Activated naive CD4-positive, alpha-beta T cell treated with anti-CD3 and anti-CD28 coated beads, Interleukin-2, amount 10 ng/mL, durations not matched to agents 7 days and 5 days (primary cell): ENCODE results near the gene SH3PXD2A.

Experiments
- CTCF ChIA-PET: fragments of 350-600 bp; sonication (Branson Sonifier 250); formaldehyde crosslinking; loops from one replicate; lab custom pipeline; 2021; ENCODE audit warnings: antibody characterized with exemption; lab: Charles Lee
- DNase-seq: peaks from one replicate; pipeline ENCODE4 v3.0.0-alpha.2; 2020
- H3K27ac Mint-ChIP-seq: one replicate; pipeline ENCODE4 v1.8.0; 2021; ENCODE audit warnings: mild to moderate bottlenecking, moderate library complexity, mixed read lengths
- H3K27me3 Mint-ChIP-seq: one replicate; pipeline ENCODE4 v1.8.0; 2021; ENCODE audit warnings: mild to moderate bottlenecking, mixed read lengths
- H3K36me3 Mint-ChIP-seq: one replicate; pipeline ENCODE4 v1.8.0; 2021; ENCODE audit warnings: mixed read lengths
- H3K4me1 Mint-ChIP-seq: one replicate; pipeline ENCODE4 v1.8.0; 2021; ENCODE audit warnings: mixed read lengths
- H3K4me3 Mint-ChIP-seq: one replicate; pipeline ENCODE4 v1.8.0; 2021; ENCODE audit warnings: mild to moderate bottlenecking, moderate library complexity, mixed read lengths
- H3K9me3 Mint-ChIP-seq: one replicate; pipeline ENCODE4 v1.8.0; 2021; ENCODE audit warnings: mixed read lengths

Gene SH3PXD2A

DNA sequence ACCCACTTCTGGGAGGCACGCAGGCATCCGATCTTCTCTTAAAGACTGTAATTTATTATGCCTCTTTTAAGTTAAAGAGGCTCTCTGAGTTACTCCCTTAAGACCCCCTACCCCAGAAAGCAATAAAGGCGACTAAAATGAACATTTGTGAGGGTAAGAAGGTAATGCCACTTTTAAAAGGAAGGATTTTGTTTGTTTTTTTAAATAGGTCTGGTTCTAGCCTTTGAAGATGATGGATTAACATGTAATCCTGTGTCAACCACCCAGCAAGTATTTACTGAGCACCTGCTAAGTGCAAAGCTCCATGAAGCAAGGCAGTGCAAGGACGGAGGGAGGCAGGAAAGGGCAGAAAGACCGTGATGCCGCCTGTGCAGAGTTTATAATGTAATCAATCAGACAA is 26.1 kb downstream of the SH3PXD2A start:
- Mint-ChIP-seq H3K9me3 (no peaks in the 10 kb centered on the region), H3K36me3 (no peaks in the 10 kb centered on the region), H3K27ac (no peak overlapping the region), H3K4me3 (no peak overlapping the region), H3K4me1 (peaks cover 6% of the 10 kb centered on the region), H3K27me3 (peaks cover 28% of the 10 kb centered on the region)
- CTCF ChIA-PET, result no interaction called here
- no peak for DNase-seq

DNA sequence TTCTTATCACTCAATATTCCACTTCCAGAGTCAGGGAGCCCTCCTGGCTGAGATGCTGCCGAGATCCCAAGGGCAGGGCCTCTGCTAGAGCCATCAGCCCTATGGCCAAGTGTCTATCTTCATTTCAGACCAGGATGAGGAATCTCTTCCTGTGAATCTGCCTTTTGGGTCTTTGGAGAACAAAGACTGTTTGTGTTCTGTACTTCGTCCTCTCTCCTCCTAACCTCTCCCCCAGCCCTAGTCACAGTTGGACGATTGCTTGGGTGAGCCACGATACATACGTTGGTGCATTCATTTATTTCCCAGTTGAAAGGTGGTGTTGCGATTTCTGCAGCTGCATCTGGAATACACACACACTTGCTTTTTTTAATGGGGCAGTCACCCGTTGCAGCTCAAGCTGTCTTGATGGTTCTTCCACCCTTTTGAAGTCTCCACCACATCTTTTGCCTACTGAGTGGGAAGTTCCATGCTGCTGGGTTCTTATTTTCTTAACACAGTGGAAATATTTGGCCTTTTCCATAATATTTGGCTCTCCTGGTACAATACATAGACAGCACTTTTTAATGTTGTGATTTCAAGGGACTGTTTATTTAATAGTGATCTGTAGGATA is 26.7 kb downstream of the SH3PXD2A start:
- peaks cover 30% of the 10 kb centered on the region for H3K27me3 Mint-ChIP-seq
- CTCF ChIA-PET, result interaction anchor here (1.0 kb wide), 1 partner anchor 30 kb away, joined by 3 read pairs; no protein-coding TSS in a partner anchor
- no peak overlapping the region for H3K4me3 Mint-ChIP-seq
- DNase-seq, result no peak
- H3K4me1 Mint-ChIP-seq, result peaks cover 7% of the 10 kb centered on the region
- H3K36me3 Mint-ChIP-seq, result no peaks in the 10 kb centered on the region
- no peaks in the 10 kb centered on the region for H3K9me3 Mint-ChIP-seq
- H3K27ac Mint-ChIP-seq, result no peak overlapping the region

DNA sequence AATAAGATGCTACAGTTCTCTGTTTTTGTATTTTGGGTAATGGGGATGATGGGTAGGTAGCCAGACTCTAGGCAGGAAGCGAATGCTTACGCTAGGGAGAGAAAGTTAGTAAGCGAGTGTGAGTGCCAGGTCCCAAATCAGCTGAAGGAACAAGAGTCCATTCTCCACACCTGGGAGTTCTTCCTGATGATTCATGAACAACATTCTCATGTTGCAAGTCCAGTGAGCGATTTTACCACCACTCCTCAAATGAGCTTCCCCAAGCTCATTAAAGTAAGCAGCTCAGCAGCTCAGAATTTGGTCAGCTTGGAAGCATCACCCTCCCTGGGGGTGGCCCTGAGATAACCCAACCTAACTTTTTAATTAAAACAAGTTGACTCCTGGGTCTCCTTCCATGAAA is 27.3 kb downstream of the SH3PXD2A start:
- Mint-ChIP-seq H3K27me3 (peaks cover 34% of the 10 kb centered on the region), H3K27ac (no peak overlapping the region), H3K4me1 (peaks cover 7% of the 10 kb centered on the region), H3K9me3 (no peaks in the 10 kb centered on the region), H3K36me3 (no peaks in the 10 kb centered on the region), H3K4me3 (no peak overlapping the region)
- DNase-seq, result no peak
- CTCF ChIA-PET, result interaction anchor here (0.8 to 2.6 kb wide), 3 partner anchors 27 to 115 kb away, joined by 3 to 9 read pairs (median 3); partner anchors contain the start of gene SH3PXD2A

DNA sequence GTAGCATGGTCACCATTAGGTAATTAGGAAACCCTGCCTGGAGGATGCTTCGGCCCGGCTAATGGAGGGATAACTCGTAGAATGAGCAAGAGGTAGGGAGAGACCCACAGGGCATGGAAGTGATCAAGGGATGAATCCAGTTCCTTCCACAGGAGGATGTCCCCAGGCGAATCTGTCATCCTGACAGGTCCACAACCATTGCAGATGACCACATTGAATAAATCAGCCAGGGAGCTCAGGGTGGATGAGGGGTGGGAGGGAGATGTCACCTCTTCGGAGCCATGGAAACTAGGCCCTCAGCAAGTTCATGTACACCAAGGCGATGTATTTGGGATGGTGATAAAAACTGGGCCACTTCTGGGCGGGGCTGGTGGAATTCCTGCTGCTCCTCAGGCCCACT is 28.5 kb downstream of the SH3PXD2A start:
- DNase-seq, result no peak
- Mint-ChIP-seq H3K36me3 (no peaks in the 10 kb centered on the region), H3K4me1 (peaks cover 7% of the 10 kb centered on the region), H3K4me3 (no peak overlapping the region), H3K9me3 (no peaks in the 10 kb centered on the region), H3K27me3 (peaks cover 43% of the 10 kb centered on the region), H3K27ac (no peak overlapping the region)
- CTCF ChIA-PET, result interaction anchor here (2.6 kb wide), 1 partner anchor 28 kb away, joined by 9 read pairs; the partner anchor contains the start of gene SH3PXD2A

DNA sequence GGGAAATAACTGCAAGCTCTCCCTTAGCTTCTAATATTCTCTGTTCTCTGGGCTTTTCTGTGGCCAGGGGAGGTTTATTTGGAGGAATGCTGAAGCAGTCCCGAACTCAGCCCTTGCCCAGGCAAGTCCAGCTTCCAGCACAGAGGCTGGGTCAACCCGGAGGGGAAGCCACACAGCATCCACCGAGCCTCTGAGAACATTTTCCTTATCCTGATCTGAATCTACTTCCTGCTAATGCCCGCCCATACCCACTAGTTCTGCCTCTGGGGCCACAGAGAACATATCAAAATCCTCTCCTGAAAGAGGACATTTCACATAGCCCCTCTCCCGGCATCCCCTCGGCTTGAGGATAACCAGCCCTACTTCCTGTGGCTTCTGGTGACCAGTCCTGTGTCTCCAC is 31.1 kb downstream of the SH3PXD2A start:
- H3K27me3 Mint-ChIP-seq, result peaks cover 60% of the 10 kb centered on the region
- DNase-seq, result no peak
- CTCF ChIA-PET, result no interaction called here
- no peaks in the 10 kb centered on the region for H3K36me3 Mint-ChIP-seq
- peaks cover 7% of the 10 kb centered on the region for H3K4me1 Mint-ChIP-seq
- no peak overlapping the region for H3K27ac Mint-ChIP-seq
- H3K9me3 Mint-ChIP-seq, result no peaks in the 10 kb centered on the region
- H3K4me3 Mint-ChIP-seq, result no peak overlapping the region

DNA sequence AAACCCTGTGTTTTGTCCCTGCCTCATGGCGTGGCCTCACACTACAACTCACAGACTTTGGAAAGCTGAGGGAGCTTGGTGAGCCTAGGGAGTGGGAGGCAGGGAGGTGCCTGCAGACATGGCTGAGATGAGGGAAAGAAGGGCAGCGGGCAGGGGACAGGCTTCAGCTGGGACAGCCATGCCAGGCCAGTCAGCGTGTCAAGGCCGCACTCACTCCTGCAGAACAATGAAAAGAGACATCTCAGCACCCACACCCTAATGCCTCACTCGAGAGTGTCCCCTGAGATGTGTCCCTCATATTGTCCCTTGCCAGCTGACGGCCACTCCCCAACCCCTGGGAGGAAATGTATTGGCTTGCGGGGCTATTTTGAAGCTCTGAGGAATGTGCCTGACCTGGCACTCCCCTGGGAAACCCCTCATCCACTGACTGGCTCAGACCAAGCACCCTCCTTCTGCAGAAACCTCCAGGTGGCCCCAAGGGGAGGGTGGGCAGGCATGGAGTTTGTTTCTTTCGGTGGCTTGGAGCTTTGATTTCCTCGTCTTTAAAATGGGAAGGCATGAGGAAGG is 31.6 kb downstream of the SH3PXD2A start:
- Mint-ChIP-seq H3K27me3 (peaks cover 62% of the 10 kb centered on the region), H3K36me3 (no peaks in the 10 kb centered on the region), H3K4me1 (peaks cover 7% of the 10 kb centered on the region), H3K9me3 (no peaks in the 10 kb centered on the region), H3K4me3 (no peak overlapping the region), H3K27ac (no peak overlapping the region)
- CTCF ChIA-PET, result interaction anchor here (0.7 kb wide), 1 partner anchor 10 kb away, joined by 3 read pairs; no protein-coding TSS in a partner anchor
- DNase-seq, result no peak

DNA sequence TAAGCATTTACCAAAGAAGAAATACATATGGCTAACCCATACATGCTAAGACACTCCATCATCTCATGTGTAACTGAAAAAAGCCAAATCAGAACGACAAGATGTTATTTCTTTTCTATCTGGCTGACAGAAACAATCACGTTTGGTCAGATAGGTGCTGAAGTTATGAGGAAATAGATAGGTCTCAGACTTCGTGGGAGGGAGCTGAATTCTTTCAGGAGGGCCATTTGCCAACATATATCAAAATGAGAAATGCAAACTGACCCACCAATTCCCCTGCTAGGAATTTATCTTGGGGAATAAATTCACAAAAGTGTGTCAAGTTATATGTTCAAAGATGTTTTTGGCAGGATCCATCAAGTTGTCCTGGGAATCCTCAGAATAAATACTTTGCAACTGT is 32.6 kb downstream of the SH3PXD2A start:
- CTCF ChIA-PET, result interaction anchor here (1.1 kb wide), 1 partner anchor 57 kb away, joined by 3 read pairs; no protein-coding TSS in a partner anchor
- Mint-ChIP-seq H3K4me3 (no peak overlapping the region), H3K4me1 (peaks cover 7% of the 10 kb centered on the region), H3K9me3 (no peaks in the 10 kb centered on the region), H3K27me3 (peaks cover 71% of the 10 kb centered on the region), H3K27ac (no peak overlapping the region), H3K36me3 (no peaks in the 10 kb centered on the region)
- DNase-seq, result no peak

DNA sequence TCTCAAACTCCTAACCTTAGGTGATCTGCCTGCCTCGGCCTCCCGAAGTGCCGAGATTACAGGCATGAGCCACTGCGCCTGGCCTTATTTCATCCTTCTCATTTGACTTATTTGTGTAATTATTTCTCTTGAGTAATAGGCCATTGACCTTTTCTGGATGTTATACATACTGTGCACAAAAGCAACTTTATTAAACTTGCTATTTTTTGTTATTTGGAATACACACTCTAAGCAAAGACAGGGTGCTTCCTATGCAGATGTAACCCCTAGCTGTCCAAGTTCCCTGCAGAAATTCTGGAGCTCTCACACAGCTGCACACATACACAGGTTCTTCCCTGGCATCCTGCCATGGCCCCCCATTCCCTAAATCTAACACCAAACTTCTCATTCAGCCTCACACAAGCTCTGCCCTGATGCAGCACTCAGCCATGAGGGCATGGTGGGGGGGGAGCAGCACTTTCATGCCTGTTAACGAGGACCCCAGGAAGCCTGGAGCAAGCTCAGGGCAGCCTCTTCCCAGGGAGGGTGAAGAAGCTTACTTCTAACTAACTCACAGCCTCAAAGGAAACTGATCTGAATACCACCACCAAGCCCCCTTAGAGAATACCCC is 33.2 kb downstream of the SH3PXD2A start:
- no peak for DNase-seq
- Mint-ChIP-seq H3K4me1 (peaks cover 7% of the 10 kb centered on the region), H3K27ac (no peak overlapping the region), H3K9me3 (no peaks in the 10 kb centered on the region), H3K4me3 (no peak overlapping the region), H3K36me3 (no peaks in the 10 kb centered on the region), H3K27me3 (peaks cover 67% of the 10 kb centered on the region)
- CTCF ChIA-PET, result interaction anchor here (1.1 kb wide), 1 partner anchor 57 kb away, joined by 3 read pairs; no protein-coding TSS in a partner anchor

DNA sequence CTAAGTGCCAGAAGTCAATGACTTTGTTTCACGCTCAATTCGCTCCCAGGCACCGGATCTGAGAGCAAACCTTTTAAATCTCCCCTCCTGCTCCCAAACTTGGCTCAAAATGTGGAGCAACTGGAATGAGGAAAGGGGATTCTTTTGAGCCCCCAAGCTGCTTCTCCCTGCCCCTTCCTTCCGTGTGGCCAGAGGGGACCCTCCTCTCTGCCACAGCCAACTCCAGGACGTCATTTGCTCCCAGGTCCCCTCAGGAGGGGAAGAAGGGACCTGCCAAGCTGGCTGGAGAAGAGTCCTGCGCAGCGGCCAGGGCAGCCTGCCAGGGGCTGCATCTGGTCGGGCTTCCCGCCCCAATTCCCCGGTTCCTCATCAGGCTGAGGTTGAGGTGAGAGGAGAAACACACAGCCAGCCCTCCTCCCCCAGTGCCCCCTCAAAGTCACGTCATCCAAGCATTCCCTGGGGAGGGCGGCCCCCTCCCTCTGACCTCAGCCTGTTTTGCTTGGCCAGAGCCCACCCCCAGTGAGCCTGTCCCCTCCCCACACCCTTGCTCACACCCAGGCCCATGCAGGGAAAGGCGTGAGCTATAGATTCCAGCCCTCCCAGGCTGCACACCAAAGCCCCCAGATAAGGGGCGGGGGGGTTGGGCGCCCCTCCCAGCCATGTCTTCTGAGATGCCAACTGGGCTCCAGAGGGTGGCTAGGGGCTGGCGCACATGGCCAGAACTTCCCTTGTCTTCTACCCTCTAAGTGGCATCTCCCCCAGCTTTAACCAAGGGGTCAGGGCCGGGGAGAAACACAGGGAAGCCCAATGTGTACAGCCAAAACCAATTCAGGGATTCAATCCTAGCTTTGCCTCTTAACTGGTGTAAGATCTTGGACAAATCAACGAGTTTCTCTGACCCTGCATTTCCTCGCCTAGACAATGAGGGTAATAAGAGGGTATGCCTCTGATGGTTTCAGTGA is 35.0 kb downstream of the SH3PXD2A start:
- CTCF ChIA-PET, result no interaction called here
- H3K4me1 Mint-ChIP-seq, result peaks cover 10% of the 10 kb centered on the region
- H3K36me3 Mint-ChIP-seq, result no peaks in the 10 kb centered on the region

DNA sequence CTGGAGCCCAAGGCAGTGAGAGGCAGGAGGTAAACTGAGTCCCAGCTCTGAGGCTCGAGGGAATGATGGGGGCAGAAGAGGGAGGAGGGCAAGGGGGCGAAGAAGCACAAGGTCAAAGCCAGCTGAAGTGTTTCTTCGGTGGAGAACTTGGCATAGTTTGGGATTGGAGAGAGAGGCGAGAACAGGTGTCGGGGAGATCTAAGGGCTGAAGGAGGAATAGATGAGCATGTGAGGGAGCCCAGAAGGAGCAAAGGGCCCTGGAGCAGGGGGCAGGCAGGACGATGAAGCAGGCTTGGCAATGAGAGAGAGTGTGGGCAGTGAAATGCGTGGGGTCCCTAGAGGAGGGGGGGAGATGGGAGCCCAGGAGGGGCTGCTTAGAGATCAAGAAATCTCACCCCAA is 35.9 kb downstream of the SH3PXD2A start:
- Mint-ChIP-seq H3K4me1 (peaks cover 6% of the 10 kb centered on the region), H3K4me3 (no peak overlapping the region), H3K27ac (no peak overlapping the region), H3K27me3 (peaks cover 69% of the 10 kb centered on the region), H3K36me3 (no peaks in the 10 kb centered on the region), H3K9me3 (no peaks in the 10 kb centered on the region)
- CTCF ChIA-PET, result no interaction called here
- no peak for DNase-seq

More for the DNA sequence above, 35.0 kb downstream of the SH3PXD2A start:
- Mint-ChIP-seq H3K27ac (no peak overlapping the region), H3K27me3 (peaks cover 67% of the 10 kb centered on the region), H3K9me3 (no peaks in the 10 kb centered on the region), H3K4me3 (no peak overlapping the region)
- DNase-seq, result no peak

DNA sequence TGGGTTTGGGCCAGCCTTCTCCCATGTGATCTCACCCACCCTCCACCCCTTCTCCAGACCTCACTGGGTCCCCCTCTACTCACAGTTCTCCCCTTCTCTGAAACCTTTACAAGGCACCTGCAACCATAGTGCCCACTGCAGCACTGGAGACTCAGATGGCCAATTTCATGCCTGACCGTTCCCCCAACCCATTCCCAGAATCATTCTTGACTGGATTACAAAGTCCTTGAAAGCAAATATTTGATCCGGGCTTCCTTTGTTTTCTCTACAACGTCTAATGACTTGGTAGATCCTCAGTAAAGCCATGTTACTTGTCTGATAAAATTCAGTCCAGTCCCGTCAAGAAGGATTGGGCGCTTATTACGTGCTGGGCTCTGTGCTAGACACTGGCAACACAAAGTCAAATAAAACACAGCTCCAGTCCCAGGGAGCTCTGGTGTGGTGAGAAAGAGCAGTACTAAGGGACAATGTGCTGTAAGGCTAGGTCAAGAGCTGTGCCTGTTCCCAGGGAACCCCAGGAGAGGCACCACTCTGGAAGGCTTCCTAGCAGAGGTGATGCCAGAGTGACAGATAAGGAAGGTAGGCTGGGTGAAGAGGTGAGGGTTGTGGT is 36.5 kb downstream of the SH3PXD2A start:
- peaks cover 3% of the 10 kb centered on the region for H3K4me1 Mint-ChIP-seq
- no peak overlapping the region for H3K4me3 Mint-ChIP-seq
- H3K27ac Mint-ChIP-seq, result no peak overlapping the region
- CTCF ChIA-PET, result no interaction called here
- peaks cover 68% of the 10 kb centered on the region for H3K27me3 Mint-ChIP-seq
- no peak for DNase-seq
- no peaks in the 10 kb centered on the region for H3K36me3 Mint-ChIP-seq
- H3K9me3 Mint-ChIP-seq, result no peaks in the 10 kb centered on the region

DNA sequence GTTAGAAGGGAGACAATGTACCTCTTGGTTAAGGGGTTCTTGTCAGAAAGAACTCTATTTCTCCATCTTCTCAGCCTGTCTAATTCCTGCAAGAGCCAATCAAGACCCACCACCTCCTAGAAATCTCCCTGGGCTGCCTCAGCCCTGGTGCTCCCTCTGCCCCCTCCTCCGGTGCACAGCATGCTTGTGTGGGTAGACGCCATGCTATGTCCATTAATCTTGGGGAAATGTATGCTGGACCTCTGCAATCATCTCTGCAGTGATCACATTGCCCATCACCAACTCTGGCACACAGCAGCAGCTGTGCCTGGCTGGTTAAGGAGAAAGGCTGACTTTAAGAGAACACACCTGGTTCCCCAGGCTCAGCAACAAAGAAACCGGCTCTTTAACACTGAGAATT is 37.3 kb downstream of the SH3PXD2A start:
- CTCF ChIA-PET, result no interaction called here

DNA sequence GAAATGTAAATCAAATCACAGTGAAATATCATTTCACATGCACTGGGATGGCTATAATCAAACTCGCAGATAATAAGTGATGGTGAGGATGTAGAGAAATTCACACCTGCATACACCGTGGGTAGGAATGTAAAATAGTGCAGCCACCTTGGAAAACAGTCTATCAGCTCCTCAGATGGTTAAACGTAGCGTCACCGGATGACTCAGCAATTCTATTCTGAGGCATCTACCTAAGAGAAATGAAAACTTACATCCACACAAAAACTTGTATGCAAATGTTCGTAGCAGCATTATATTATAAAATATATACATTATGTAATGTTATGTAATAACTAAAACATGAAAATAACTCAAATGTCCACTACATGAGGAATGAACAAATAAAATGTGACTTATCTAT is 38.9 kb downstream of the SH3PXD2A start:
- Mint-ChIP-seq H3K9me3 (no peaks in the 10 kb centered on the region), H3K4me3 (no peak overlapping the region), H3K36me3 (no peaks in the 10 kb centered on the region), H3K27me3 (peaks cover 53% of the 10 kb centered on the region), H3K4me1 (peaks cover 3% of the 10 kb centered on the region), H3K27ac (no peak overlapping the region)
- no peak for DNase-seq
- CTCF ChIA-PET, result no interaction called here

More for the DNA sequence above, 37.3 kb downstream of the SH3PXD2A start:
- H3K4me1 Mint-ChIP-seq, result peaks cover 3% of the 10 kb centered on the region
- no peak overlapping the region for H3K27ac Mint-ChIP-seq
- H3K27me3 Mint-ChIP-seq, result peaks cover 62% of the 10 kb centered on the region
- no peak for DNase-seq
- H3K4me3 Mint-ChIP-seq, result no peak overlapping the region
- H3K9me3 Mint-ChIP-seq, result no peaks in the 10 kb centered on the region
- H3K36me3 Mint-ChIP-seq, result no peaks in the 10 kb centered on the region
